HepG2 (cell line): ENCODE data around the gene TENT5A. TPM values are rescaled to one million over a fixed set of nuclear protein-coding genes. Genes with fewer than 3 reads are reported as not detected.

Source experiments
- ATAC-seq: fragments of 200-7000 bp; cut with Tn5 transposase; 3 replicates; pipeline ENCODE4 v1.9.1; 2020; ENCODE audit warnings: mild to moderate bottlenecking, moderate library complexity
- BruUV-seq: library from RNA; stranded (reverse); fragments of 400-500 nt; replicated peaks from 2 replicates; lab custom pipeline; 2021; lab: Mats Ljungman, UMichigan
- CTCF ChIA-PET: fragments of 300-600 bp; formaldehyde crosslinking; extraction: SDS; loops from one replicate; lab custom pipeline; 2021; ENCODE audit warnings: low total read pairs, inconsistent platforms, low intra/inter-chr PET ratio; lab: Yijun Ruan, JAX
- POLR2A ChIA-PET: fragments of 350-600 bp; sonication (Branson Sonifier 250); formaldehyde crosslinking; loops from one replicate; lab custom pipeline; 2020; ENCODE audit warnings: antibody characterized with exemption, inconsistent platforms; lab: Yijun Ruan, JAX
- DNase-seq: peaks from one replicate; pipeline ENCODE4 v3.0.0-alpha.2; 2015; ENCODE audit warnings: low spot score
- FAIRE-seq: peaks from 3 replicates; lab custom pipeline; 2011; peaks lifted over from hg19 to GRCh38; lab: Jason Lieb, UNC
- H2AFZ ChIP-seq: one replicate; pipeline ENCODE4 v1.6.1; 2011; ENCODE audit warnings: low read length, inconsistent platforms
- H3K27ac ChIP-seq: fragments of 300-600 bp; 3 replicates; pipeline ENCODE4 v1.8.0; 2011; ENCODE audit warnings: mixed run types, mild to moderate bottlenecking, mixed read lengths, low read length, inconsistent platforms; ENCODE audit not compliant: insufficient read depth; ENCODE audit errors: extremely low read length
- H3K27me3 ChIP-seq, 2 experiments: fragments of 200-600 bp in 1 of 2; 2 replicates in 1 of 2; 3 replicates in 1 of 2; pipeline versions ENCODE4 v1.6.0 to v1.8.0; 2011; ENCODE audit warnings: low read length in 2 of 2, mild to moderate bottlenecking in 2 of 2, moderate library complexity in 2 of 2, inconsistent platforms in 1 of 2; ENCODE audit not compliant: insufficient read depth in 2 of 2, control insufficient read depth in 1 of 2
- H3K36me3 ChIP-seq, 2 experiments: fragments of 200-600 bp in 1 of 2; replicated peaks in 1 of 2; 2 replicates in 1 of 2; 3 replicates in 1 of 2; pipeline versions ENCODE4 v1.5.1 to v1.8.0; 2011; ENCODE audit warnings: low read length in 2 of 2, inconsistent platforms in 1 of 2; ENCODE audit not compliant: insufficient read depth in 2 of 2, control insufficient read depth in 1 of 2
- H3K4me1 ChIP-seq: 2 replicates; pipeline ENCODE4 v1.5.1; 2012; ENCODE audit warnings: low read length, inconsistent platforms; ENCODE audit not compliant: insufficient read depth
- H3K4me2 ChIP-seq: 2 replicates; pipeline ENCODE4 v1.6.0; 2011; ENCODE audit warnings: low read depth, low read length, inconsistent platforms
- H3K4me3 ChIP-seq, 3 experiments: fragments of 200-600 bp in 1 of 3; sonication (generic), shearing (Covaris generic) in 1 of 3; replicated peaks in 1 of 3; 2 replicates each; pipeline ENCODE4 v1.5.1; 2011 to 2016; ENCODE audit warnings: low read length in 3 of 3, inconsistent platforms in 2 of 3, low read depth in 2 of 3, mild to moderate bottlenecking in 2 of 3, control low read depth in 1 of 3, mixed read lengths in 1 of 3; ENCODE audit not compliant: insufficient read depth in 1 of 3
- H3K79me2 ChIP-seq: one replicate; pipeline ENCODE4 v1.6.1; 2011; ENCODE audit warnings: low read length, inconsistent platforms; ENCODE audit not compliant: insufficient read depth
- H3K9ac ChIP-seq: 2 replicates; pipeline ENCODE4 v1.6.0; 2011; ENCODE audit warnings: mild to moderate bottlenecking, low read depth, low read length, inconsistent platforms; ENCODE audit not compliant: insufficient read depth
- H3K9me3 ChIP-seq: 2 replicates; pipeline ENCODE4 v1.5.1; 2012; ENCODE audit warnings: mild to moderate bottlenecking, low read length
- H4K20me1 ChIP-seq: 2 replicates; pipeline ENCODE4 v1.6.0; 2011; ENCODE audit warnings: inconsistent platforms, mild to moderate bottlenecking, low read length, moderate library complexity; ENCODE audit not compliant: insufficient read depth
- IKZF4 ChIP-seq: sonication (generic); formaldehyde crosslinking; IDR thresholded peaks from 2 replicates; pipeline ENCODE4 v1.5.1; 2020; ENCODE audit warnings: borderline replicate concordance, mild to moderate bottlenecking, low read depth, missing genetic modification reagents; ENCODE audit errors: not compliant biosample characterization
- PHF20 ChIP-seq: sonication (generic); formaldehyde crosslinking; IDR thresholded peaks from 2 replicates; pipeline ENCODE4 v1.5.0; 2020; ENCODE audit warnings: mild to moderate bottlenecking, missing genetic modification reagents
- PLRG1 ChIP-seq: fragments of 450-650 bp; conservative IDR thresholded peaks from 2 replicates; pipeline ENCODE4 v1.6.1; 2016
- SMAD3 ChIP-seq: sonication (generic); formaldehyde crosslinking; IDR thresholded peaks from 2 replicates; pipeline ENCODE4 v1.4.0; 2020; ENCODE audit warnings: missing genetic modification reagents
- SOX13 ChIP-seq, 3 experiments: fragments of 450-650 bp in 1 of 3; sonication (generic) in 1 of 3; formaldehyde crosslinking in 1 of 3; IDR thresholded peaks in 2 of 3; conservative IDR thresholded peaks in 1 of 3; 2 replicates each; pipeline versions ENCODE4 v1.5.0 to v1.6.1; 2016 to 2020; ENCODE audit warnings: antibody characterized with exemption in 1 of 3, mild to moderate bottlenecking in 1 of 3, missing compliant biosample characterization in 1 of 3, missing genetic modification reagents in 1 of 3, moderate library complexity in 1 of 3
- ZBTB2 ChIP-seq: sonication (generic); formaldehyde crosslinking; IDR thresholded peaks from 2 replicates; pipeline ENCODE4 v1.8.0; 2022; ENCODE audit warnings: low read depth, missing genetic modification reagents
- ZFP91 ChIP-seq: sonication (generic); formaldehyde crosslinking; IDR thresholded peaks from 2 replicates; pipeline ENCODE4 v1.9.0; 2022; ENCODE audit warnings: missing genetic modification reagents, mild to moderate bottlenecking, borderline replicate concordance
- ZKSCAN5 ChIP-seq: sonication (generic); formaldehyde crosslinking; IDR thresholded peaks from 2 replicates; pipeline ENCODE4 v1.5.1; 2020; ENCODE audit warnings: mild to moderate bottlenecking, missing genetic modification reagents
- ZNF143 ChIP-seq: sonication (generic); formaldehyde crosslinking; IDR thresholded peaks from 2 replicates; pipeline ENCODE4 v1.4.0; 2020; ENCODE audit warnings: missing genetic modification reagents
- ZNF276 ChIP-seq: sonication (generic); formaldehyde crosslinking; IDR thresholded peaks from 2 replicates; pipeline ENCODE4 v1.4.0; 2020; ENCODE audit warnings: mild to moderate bottlenecking, low read depth, missing genetic modification reagents
- ZNF331 ChIP-seq: sonication (generic); formaldehyde crosslinking; IDR thresholded peaks from 2 replicates; pipeline ENCODE4 v1.4.0; 2020; ENCODE audit warnings: missing genetic modification reagents
- ZNF687 ChIP-seq: sonication (generic); formaldehyde crosslinking; IDR thresholded peaks from 2 replicates; pipeline ENCODE4 v1.5.1; 2020; ENCODE audit warnings: mild to moderate bottlenecking, missing genetic modification reagents, moderate library complexity
- ZSCAN22 ChIP-seq: sonication (generic); formaldehyde crosslinking; IDR thresholded peaks from 2 replicates; pipeline ENCODE4 v1.4.0; 2020; ENCODE audit warnings: mild to moderate bottlenecking, missing genetic modification reagents
- WGBS: methylation state at CpG from one replicate; pipeline ENCODE4 v1.1.6; 2017; ENCODE audit warnings: low lambda C conversion rate; 5-methylcytosine and 5-hydroxymethylcytosine counted together
- in situ Hi-C: cut with HindIII; loops from 2 replicates; pipeline ENCODE4 v1.10.0; 2017; ENCODE audit warnings: low pct_unique_long_range_greater_than_20kb; ENCODE audit not compliant: extremely low pct_ligation_motif_present
- intact Hi-C: fragments of 100-400 bp; cut with micrococcal nuclease; formaldehyde crosslinking; loops from one replicate; pipeline ENCODE4 v1.10.0; 2022; ENCODE audit not compliant: unreplicated experiment
- polyA plus RNA-seq, 8 experiments: library from polyadenylated mRNA; depleted of rRNA in 3 of 8; stranded (reverse) in 7 of 8; unstranded in 1 of 8; fragments of >200 nt; fragmentation: Illumina TruSeq in 4 of 8; extraction: Trizol in 4 of 8; gene quantifications; 2 replicates each; pipeline versions ENCODE4 v1.2.1 to v1.2.3, GENCODE V29; 2011 to 2016; ENCODE audit warnings: low read depth in 4 of 8, missing spikeins in 1 of 8, mixed read lengths in 1 of 8; ENCODE audit not compliant: insufficient read depth in 1 of 8
- total RNA-seq, 5 experiments: library from RNA; depleted of rRNA; stranded (reverse); fragments of >200 nt; fragmentation: Illumina TruSeq; extraction: Trizol; gene quantifications; 2 replicates each; pipeline ENCODE4 v1.2.3, GENCODE V29; 2016; ENCODE audit warnings: low read depth in 1 of 5

Gene TENT5A
- total and polyA plus RNA-seq, 2 of the 13 experiments (the other 11 are each of a cell fraction or from before 2014, with no cell fraction given): 8.0 to 13.8 TPM

- Histone ChIP-seq H3K4me2 (no peak overlapping the region), H3K4me3 (no peak overlapping the region), H3K4me1 (no peaks in the 10 kb centered on the region), H3K36me3 (no peaks in the 10 kb centered on the region), H3K9me3 (no peaks in the 10 kb centered on the region), H3K27me3 (no peaks in the 10 kb centered on the region; a peak in 1 of 5 replicates), H3K27ac (no peak overlapping the region), H3K79me2 (no peaks in the 10 kb centered on the region), H4K20me1 (no peaks in the 10 kb centered on the region), H3K9ac (no peak overlapping the region), H2AFZ (no peak overlapping the region)
- ATAC-seq: no peak
- ChIA-PET POLR2A (no interaction called here), CTCF (no interaction called here)
- no peak for TF ChIP-seq ZNF331
- no peak for TF ChIP-seq SOX13 (IDR thresholded peaks at IDR 0.05)
- no peak for TF ChIP-seq SOX13 (CRISPR knock-in tag; conservative IDR thresholded peaks at IDR 0.05 in 1 of 2, IDR thresholded peaks at IDR 0.05 in 1 of 2)
- no peak for TF ChIP-seq ZNF687 (CRISPR knock-in tag)
- no peak for TF ChIP-seq ZKSCAN5 (CRISPR knock-in tag)
- TF ChIP-seq SMAD3 (CRISPR knock-in tag): no peak
- no peak for TF ChIP-seq PLRG1
- no peak for TF ChIP-seq PHF20 (CRISPR knock-in tag)
- TF ChIP-seq IKZF4 (CRISPR knock-in tag): no peak
- no peak for TF ChIP-seq ZBTB2
- no peak for TF ChIP-seq ZNF143
- no peak for TF ChIP-seq ZNF276 (CRISPR knock-in tag)
- TF ChIP-seq ZFP91 (CRISPR knock-in tag): no peak
- TF ChIP-seq ZSCAN22 (CRISPR knock-in tag): no peak
- intact Hi-C loops: no loop called here
- in situ Hi-C loops: no loop called here
- 57% methylated on average over 1 of the region's 1 CpG for WGBS
- no TSS peak for BruUV-seq
- no peak for DNase-seq
- no peak for FAIRE-seq
Measured at GRCh38 chr6:81795890-81796289, 43.4 kb upstream of the TENT5A start.
